LNCAP (cell line): ENCODE measurements around the gene EPN1.
"Not testable (repeated sequence)": the region's sequence is repeated elsewhere in the genome, so short reads cannot be mapped to it uniquely, and the experiment has no call there.

ENCODE experiments used
- TF ChIP-seq, protein P1 (sequence below): fragments of 450-650 bp; IDR thresholded peaks from 2 replicates; pipeline ENCODE4 v1.5.1; 2017; ENCODE audit warnings: mild to moderate bottlenecking

Gene EPN1

GRCh38 chr19:55758797-55759196 is 83.8 kb downstream of the EPN1 start, which contains the start of gene RFPL4A:
Gene RFPL4A, plus strand, starts transcription at chr19:55759097. Its CDS starts 2,704 bp downstream, at chr19:55761801.
- TF ChIP-seq, protein P1, sequence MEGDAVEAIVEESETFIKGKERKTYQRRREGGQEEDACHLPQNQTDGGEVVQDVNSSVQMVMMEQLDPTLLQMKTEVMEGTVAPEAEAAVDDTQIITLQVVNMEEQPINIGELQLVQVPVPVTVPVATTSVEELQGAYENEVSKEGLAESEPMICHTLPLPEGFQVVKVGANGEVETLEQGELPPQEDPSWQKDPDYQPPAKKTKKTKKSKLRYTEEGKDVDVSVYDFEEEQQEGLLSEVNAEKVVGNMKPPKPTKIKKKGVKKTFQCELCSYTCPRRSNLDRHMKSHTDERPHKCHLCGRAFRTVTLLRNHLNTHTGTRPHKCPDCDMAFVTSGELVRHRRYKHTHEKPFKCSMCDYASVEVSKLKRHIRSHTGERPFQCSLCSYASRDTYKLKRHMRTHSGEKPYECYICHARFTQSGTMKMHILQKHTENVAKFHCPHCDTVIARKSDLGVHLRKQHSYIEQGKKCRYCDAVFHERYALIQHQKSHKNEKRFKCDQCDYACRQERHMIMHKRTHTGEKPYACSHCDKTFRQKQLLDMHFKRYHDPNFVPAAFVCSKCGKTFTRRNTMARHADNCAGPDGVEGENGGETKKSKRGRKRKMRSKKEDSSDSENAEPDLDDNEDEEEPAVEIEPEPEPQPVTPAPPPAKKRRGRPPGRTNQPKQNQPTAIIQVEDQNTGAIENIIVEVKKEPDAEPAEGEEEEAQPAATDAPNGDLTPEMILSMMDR: not testable (repeated sequence)
